NT2/D1 (cell line): Measurements from ENCODE around the gene KDM6B.

Experiments used
- SUZ12 ChIP-seq: IDR thresholded peaks from 2 replicates; pipeline ENCODE4 v1.6.1; 2011; ENCODE audit not compliant: insufficient read length, insufficient read depth; ENCODE audit errors: extremely low read depth
- YY1 ChIP-seq: IDR thresholded peaks from 2 replicates; pipeline ENCODE4 v1.6.1; 2011; ENCODE audit not compliant: insufficient read length, insufficient read depth
- ZNF274 ChIP-seq: IDR thresholded peaks from 2 replicates; pipeline ENCODE4 v1.6.1; 2011; ENCODE audit warnings: mild to moderate bottlenecking, low read depth, low read length

GRCh38 chr17:7817643-7817964, 16.4 kb upstream of the KDM6B start:
- TF ChIP-seq SUZ12 (no peak), YY1 (no peak), ZNF274 (no peak)
